ENCODE results near the gene NEGR1. TPM values are rescaled to one million over a fixed set of nuclear protein-coding genes. Genes with fewer than 3 reads are reported as not detected.

Gene NEGR1
- total RNA-seq, 4 donors from 2014 or later = 4.1 to 12.4 (median 10.2) TPM

- no peak overlapping the region for H3K27ac ChIP-seq
- TF ChIP-seq POLR2A (IDR thresholded peaks at IDR 0.05) (no peak), CTCF (IDR thresholded peaks at IDR 0.05) (no peak)
- 71 to 83% methylated on average over 6 of the region's 6 CpGs for WGBS, 2 donors
- H3K27me3 ChIP-seq = no peaks in the 10 kb centered on the region
- DNase-seq = no peak
- intact Hi-C loops (cut with DNase I) = no loop called here
- no peaks in the 10 kb centered on the region for H3K9me3 ChIP-seq
- no peaks in the 10 kb centered on the region for H3K36me3 ChIP-seq
- H3K4me3 ChIP-seq (replicated peaks in 1 of 3) = no peak overlapping the region
- H3K4me1 ChIP-seq = no peaks in the 10 kb centered on the region
These were observed 780.3 kb downstream of the NEGR1 start for GRCh38 chr1:71502006-71502405.

DNA sequence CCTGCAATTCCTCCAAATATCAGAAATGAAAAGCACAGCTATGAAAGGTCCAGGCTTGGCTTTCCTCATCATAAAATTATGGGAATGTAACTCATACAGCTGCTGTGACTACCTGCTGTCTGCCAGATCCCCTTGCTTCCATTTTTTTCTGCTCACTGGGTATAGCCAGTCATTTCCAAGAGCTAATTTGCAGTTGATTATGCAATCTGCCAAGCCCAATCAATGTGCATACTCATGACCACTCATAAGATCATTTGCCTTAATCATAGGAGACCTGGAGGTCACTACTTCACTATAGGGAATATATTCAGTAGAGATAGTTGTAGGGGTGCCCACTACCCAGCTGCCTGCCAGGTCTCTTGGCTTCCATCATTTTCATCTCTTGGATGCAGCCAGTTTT, 783.8 kb downstream of the NEGR1 start:
- TF ChIP-seq CTCF (IDR thresholded peaks at IDR 0.05) = no peak
- TF ChIP-seq POLR2A (IDR thresholded peaks at IDR 0.05) = no peak
- intact Hi-C loops (cut with DNase I) = no loop called here

GRCh38 chr1:71494163-71494562, 788.2 kb downstream of the NEGR1 start:
- H3K4me3 ChIP-seq (replicated peaks in 1 of 3) = no peak overlapping the region
- no peak for DNase-seq
- no peaks in the 10 kb centered on the region for H3K4me1 ChIP-seq
- intact Hi-C loops (cut with DNase I) = no loop called here
- no peak for TF ChIP-seq CTCF (IDR thresholded peaks at IDR 0.05)
- TF ChIP-seq POLR2A (IDR thresholded peaks at IDR 0.05) = no peak
- no peaks in the 10 kb centered on the region for H3K9me3 ChIP-seq
- no peak overlapping the region for H3K27ac ChIP-seq
- no peaks in the 10 kb centered on the region for H3K27me3 ChIP-seq
- no peaks in the 10 kb centered on the region for H3K36me3 ChIP-seq

More for the DNA sequence above, 783.8 kb downstream of the NEGR1 start:
- H3K4me3 ChIP-seq (replicated peaks in 1 of 3) = no peak overlapping the region
- no peak overlapping the region for H3K27ac ChIP-seq
- H3K4me1 ChIP-seq = no peaks in the 10 kb centered on the region
- H3K36me3 ChIP-seq = no peaks in the 10 kb centered on the region
- no peaks in the 10 kb centered on the region for H3K27me3 ChIP-seq
- no peak for DNase-seq
- H3K9me3 ChIP-seq = no peaks in the 10 kb centered on the region

DNA sequence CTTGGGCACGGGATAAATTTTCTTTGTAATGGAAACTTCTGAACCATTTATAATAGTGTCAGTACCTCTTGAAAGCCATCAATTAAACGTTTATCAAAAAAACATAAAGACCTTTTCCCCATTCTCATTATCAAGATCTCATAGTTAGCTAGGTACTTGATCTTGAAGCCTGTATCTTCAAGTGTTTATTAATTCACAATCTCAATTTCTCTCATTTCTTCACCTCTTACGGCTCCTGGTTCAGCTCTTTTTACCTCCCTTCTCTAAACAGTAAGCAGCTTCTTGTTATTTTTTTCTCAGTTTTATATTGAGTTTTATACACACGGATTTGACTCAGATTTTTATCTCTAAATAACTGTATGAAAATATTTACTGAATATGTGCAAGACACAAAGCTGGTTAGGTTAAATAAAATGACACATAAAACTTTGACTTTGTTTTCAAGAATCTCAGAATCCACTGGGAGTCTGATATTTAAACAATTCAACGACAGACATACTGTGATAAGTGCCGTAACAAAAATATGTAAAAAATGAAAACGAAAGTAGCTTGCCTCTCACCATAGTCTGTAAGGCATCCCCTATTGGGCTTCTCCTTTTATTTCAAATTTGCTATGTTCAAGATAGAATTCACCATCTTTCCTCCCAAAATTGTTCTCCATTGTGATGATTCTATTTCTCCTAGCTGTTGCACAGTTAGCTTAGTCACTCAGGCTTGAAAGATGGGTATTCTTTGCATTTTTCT, 789.9 kb downstream of the NEGR1 start:
- TF ChIP-seq CTCF (IDR thresholded peaks at IDR 0.05) = no peak
- no peak for DNase-seq
- Histone ChIP-seq H3K36me3 (no peaks in the 10 kb centered on the region), H3K27me3 (no peaks in the 10 kb centered on the region), H3K9me3 (no peaks in the 10 kb centered on the region), H3K27ac (no peak overlapping the region), H3K4me3 (replicated peaks in 1 of 3) (no peak overlapping the region), H3K4me1 (no peaks in the 10 kb centered on the region)
- whole genome bisulfite sequencing, 2 donors = 73 to 74% methylated on average over 7 of the region's 7 CpGs
- intact Hi-C loops (cut with DNase I) = no loop called here

GRCh38 chr1:71490432-71490831, 791.9 kb downstream of the NEGR1 start:
- no peaks in the 10 kb centered on the region for H3K9me3 ChIP-seq
- no peaks in the 10 kb centered on the region for H3K36me3 ChIP-seq
- TF ChIP-seq CTCF (IDR thresholded peaks at IDR 0.05) = no peak
- no peak for TF ChIP-seq POLR2A (IDR thresholded peaks at IDR 0.05)
- H3K27ac ChIP-seq = no peak overlapping the region
- no peaks in the 10 kb centered on the region for H3K4me1 ChIP-seq
- WGBS, 2 donors = 78 to 84% methylated on average over 5 of the region's 5 CpGs
- no peak for DNase-seq
- H3K27me3 ChIP-seq = no peaks in the 10 kb centered on the region
- H3K4me3 ChIP-seq (replicated peaks in 1 of 3) = no peak overlapping the region
- intact Hi-C loops (cut with DNase I) = no loop called here

All from thyroid gland (tissue), 4 donors.